HL-60 (cell line): ENCODE measurements around the gene UBE2E2.
"Not testable (repeated sequence)": the region's sequence is repeated elsewhere in the genome, so short reads cannot be mapped to it uniquely, and the experiment has no call there.

Source experiments
- CTCF ChIP-seq: IDR thresholded peaks from one replicate; pipeline ENCODE4 v1.5.1; 2011; ENCODE audit warnings: low read length, control low read depth, inconsistent platforms; ENCODE audit not compliant: insufficient read depth
- SPI1 ChIP-seq: IDR thresholded peaks from 2 replicates; pipeline ENCODE4 v1.6.1; 2012; ENCODE audit warnings: low read depth, mild to moderate bottlenecking, borderline replicate concordance

DNA sequence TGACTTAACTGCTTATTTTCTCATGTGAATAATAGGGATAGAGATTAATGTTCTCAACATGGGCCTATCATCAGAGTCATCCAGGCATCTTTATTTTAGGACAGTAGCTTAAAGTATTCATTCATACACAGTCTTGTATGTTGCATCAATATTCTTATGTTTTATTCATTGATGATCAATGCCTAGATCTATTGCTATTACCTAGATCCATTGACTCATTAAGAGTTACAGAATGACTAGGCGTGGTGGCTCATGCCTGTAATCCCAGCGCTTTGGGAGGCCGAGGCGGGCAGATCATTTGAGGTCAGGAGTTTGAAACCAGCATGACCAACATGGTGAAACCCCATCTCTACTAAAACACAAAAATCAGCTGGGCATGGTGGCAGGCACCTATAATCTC lies 26.3 kb upstream of the UBE2E2 start:
- not testable (repeated sequence) for TF ChIP-seq CTCF, SPI1
